Esophagus muscularis mucosa (tissue), 4 donors: Measurements from ENCODE around the gene SLC25A13. TPM values are rescaled to one million over a fixed set of nuclear protein-coding genes. Genes with fewer than 3 reads are reported as not detected.
"Not testable (repeated sequence)": the region's sequence is repeated elsewhere in the genome, so short reads cannot be mapped to it uniquely, and the experiment has no call there.

ENCODE experiments used
- DNase-seq: peaks from one replicate; pipeline ENCODE4 v3.0.0-alpha.2; 2017; ENCODE audit errors: extremely low spot score
- H3K27ac ChIP-seq, 4 donors: fragments of 200-600 bp; sonication (generic); replicated peaks in 1 of 4; 1 replicate in 3 of 4; 2 replicates in 1 of 4; pipeline ENCODE4 v1.5.1; 2016 to 2019; ENCODE audit warnings: mild to moderate bottlenecking in 1 of 4
- H3K27me3 ChIP-seq, 4 donors: fragments of 200-600 bp; sonication (generic); one replicate each; pipeline versions ENCODE4 v1.5.1 to v1.6.0; 2016 to 2019
- H3K36me3 ChIP-seq, 4 donors: fragments of 200-600 bp; sonication (generic); one replicate each; pipeline ENCODE4 v1.5.1; 2016 to 2019
- H3K4me1 ChIP-seq, 4 donors: fragments of 200-600 bp; sonication (generic); one replicate each; pipeline ENCODE4 v1.5.1; 2016 to 2019
- H3K4me3 ChIP-seq, 4 donors: fragments of 200-600 bp; sonication (generic); 1 replicate in 2 of 4; 2 replicates in 2 of 4; pipeline ENCODE4 v1.5.1; 2016 to 2019; ENCODE audit warnings: mild to moderate bottlenecking in 4 of 4, moderate library complexity in 1 of 4
- H3K9me3 ChIP-seq, 4 donors: fragments of 200-600 bp; sonication (generic); 1 replicate in 3 of 4; 2 replicates in 1 of 4; pipeline ENCODE4 v1.5.1; 2016 to 2019
- EP300 ChIP-seq: sonication (generic); formaldehyde crosslinking; IDR thresholded peaks from one replicate; pipeline ENCODE4 v1.6.1; 2017; ENCODE audit warnings: antibody characterized with exemption
- POLR2A ChIP-seq: fragments of 450-650 bp; IDR thresholded peaks from one replicate; pipeline ENCODE4 v1.6.1; 2017; ENCODE audit warnings: antibody characterized with exemption, moderate library complexity, mild to moderate bottlenecking, low read depth
- POLR2AphosphoS5 ChIP-seq, 2 donors: sonication (generic); formaldehyde crosslinking; IDR thresholded peaks; one replicate each; pipeline ENCODE4 v1.6.1; 2017; ENCODE audit warnings: antibody characterized with exemption in 2 of 2
- WGBS: methylation state at CpG from one replicate; pipeline ENCODE4 v1.1.5; 2018; 5-methylcytosine and 5-hydroxymethylcytosine counted together
- intact Hi-C: fragments of 100-400 bp; cut with DNase I; formaldehyde crosslinking; loops from one replicate; pipeline ENCODE4 v1.15.1; 2023
- total RNA-seq, 4 donors: library from RNA; depleted of rRNA; stranded (reverse); fragments of >200 nt; gene quantifications; one replicate each; pipeline versions ENCODE4 v1.1.0 to v1.2.1, GENCODE V29; 2016
- TF ChIP-seq, protein P1 (sequence below), 3 experiments: fragments of 200-600 bp in 2 of 3; fragments of 450-650 bp in 1 of 3; sonication (generic) in 2 of 3; IDR thresholded peaks; one replicate each; pipeline ENCODE4 v1.5.1; 2017 to 2019; ENCODE audit warnings: antibody characterized with exemption in 3 of 3, mild to moderate bottlenecking in 2 of 3, moderate library complexity in 1 of 3

Gene SLC25A13, protein sequence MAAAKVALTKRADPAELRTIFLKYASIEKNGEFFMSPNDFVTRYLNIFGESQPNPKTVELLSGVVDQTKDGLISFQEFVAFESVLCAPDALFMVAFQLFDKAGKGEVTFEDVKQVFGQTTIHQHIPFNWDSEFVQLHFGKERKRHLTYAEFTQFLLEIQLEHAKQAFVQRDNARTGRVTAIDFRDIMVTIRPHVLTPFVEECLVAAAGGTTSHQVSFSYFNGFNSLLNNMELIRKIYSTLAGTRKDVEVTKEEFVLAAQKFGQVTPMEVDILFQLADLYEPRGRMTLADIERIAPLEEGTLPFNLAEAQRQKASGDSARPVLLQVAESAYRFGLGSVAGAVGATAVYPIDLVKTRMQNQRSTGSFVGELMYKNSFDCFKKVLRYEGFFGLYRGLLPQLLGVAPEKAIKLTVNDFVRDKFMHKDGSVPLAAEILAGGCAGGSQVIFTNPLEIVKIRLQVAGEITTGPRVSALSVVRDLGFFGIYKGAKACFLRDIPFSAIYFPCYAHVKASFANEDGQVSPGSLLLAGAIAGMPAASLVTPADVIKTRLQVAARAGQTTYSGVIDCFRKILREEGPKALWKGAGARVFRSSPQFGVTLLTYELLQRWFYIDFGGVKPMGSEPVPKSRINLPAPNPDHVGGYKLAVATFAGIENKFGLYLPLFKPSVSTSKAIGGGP
- 10 to 100 TPM in 3 of 4 donors, 1 to 10 TPM in 1; 8.6 to 17.4 (median 14.4) TPM for total RNA-seq

DNA sequence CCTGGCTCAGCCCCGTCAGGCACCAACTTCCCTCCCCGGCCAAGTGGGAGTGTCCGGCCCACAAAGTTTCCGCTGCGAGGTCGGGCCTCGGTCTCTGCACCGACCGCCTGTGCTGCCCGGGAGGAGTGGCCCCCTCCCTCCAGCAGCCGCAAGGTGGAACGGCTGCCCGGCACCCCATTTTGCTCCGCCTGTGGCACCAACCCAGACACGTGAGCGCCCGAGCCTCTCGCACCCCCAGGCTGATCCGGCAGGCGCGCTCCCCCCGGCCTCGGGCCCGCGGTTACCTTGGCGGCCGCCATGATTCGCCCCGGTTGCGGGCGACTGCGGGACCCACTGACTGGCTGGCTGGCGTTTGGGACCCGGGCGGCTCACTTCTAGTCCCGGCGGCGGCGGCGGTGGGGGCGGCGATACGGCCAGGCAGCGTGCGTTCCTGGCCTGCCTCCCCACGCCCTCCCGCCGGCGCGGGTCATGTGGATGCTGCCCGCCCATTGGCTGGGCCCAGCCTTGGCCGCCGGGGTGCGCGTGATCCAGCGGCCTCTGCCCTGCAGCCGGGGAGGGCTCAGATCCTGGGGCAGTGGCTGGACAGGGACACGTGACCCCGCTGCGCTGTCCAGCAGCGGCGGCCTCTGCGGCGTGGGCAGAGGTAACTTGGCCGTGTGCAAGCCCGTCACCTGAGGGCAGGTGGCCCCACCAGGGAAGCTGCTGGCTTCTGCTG lies at the start of gene SLC25A13:
TSS of gene SLC25A13 (minus strand) at position 441 of the 715 bp plus-strand sequence. CDS start at position 299, 142 bp downstream.
- Histone ChIP-seq H3K36me3 (no peaks in the 10 kb centered on the region), H3K27ac (peak within 1 kb of the TSS; percentile 89 to 97 (median 94)), H3K4me3 (peak within 1 kb of the TSS; percentile 76 to 92 (median 76)), H3K9me3 (no peaks in the 10 kb centered on the region), H3K4me1 (peaks cover 25 to 38% (median 32%) of the 10 kb centered on the region in 4 donors), H3K27me3 (no peaks in the 10 kb centered on the region)
- TF ChIP-seq, protein P1, sequence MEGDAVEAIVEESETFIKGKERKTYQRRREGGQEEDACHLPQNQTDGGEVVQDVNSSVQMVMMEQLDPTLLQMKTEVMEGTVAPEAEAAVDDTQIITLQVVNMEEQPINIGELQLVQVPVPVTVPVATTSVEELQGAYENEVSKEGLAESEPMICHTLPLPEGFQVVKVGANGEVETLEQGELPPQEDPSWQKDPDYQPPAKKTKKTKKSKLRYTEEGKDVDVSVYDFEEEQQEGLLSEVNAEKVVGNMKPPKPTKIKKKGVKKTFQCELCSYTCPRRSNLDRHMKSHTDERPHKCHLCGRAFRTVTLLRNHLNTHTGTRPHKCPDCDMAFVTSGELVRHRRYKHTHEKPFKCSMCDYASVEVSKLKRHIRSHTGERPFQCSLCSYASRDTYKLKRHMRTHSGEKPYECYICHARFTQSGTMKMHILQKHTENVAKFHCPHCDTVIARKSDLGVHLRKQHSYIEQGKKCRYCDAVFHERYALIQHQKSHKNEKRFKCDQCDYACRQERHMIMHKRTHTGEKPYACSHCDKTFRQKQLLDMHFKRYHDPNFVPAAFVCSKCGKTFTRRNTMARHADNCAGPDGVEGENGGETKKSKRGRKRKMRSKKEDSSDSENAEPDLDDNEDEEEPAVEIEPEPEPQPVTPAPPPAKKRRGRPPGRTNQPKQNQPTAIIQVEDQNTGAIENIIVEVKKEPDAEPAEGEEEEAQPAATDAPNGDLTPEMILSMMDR (IDR thresholded peaks at IDR 0.05): no peak
- peak; percentile 81 to 93 for TF ChIP-seq POLR2AphosphoS5 (IDR thresholded peaks at IDR 0.05)
- no peak for TF ChIP-seq EP300
- peak; percentile 41 for TF ChIP-seq POLR2A
- DNase-seq: peak; percentile 96
- under 1% methylated on average over 37 of the region's 66 CpGs for WGBS
- intact Hi-C loops: loop anchor here (5.0 kb wide), 1 partner anchor 85 kb away; no protein-coding TSS in a partner anchor

DNA sequence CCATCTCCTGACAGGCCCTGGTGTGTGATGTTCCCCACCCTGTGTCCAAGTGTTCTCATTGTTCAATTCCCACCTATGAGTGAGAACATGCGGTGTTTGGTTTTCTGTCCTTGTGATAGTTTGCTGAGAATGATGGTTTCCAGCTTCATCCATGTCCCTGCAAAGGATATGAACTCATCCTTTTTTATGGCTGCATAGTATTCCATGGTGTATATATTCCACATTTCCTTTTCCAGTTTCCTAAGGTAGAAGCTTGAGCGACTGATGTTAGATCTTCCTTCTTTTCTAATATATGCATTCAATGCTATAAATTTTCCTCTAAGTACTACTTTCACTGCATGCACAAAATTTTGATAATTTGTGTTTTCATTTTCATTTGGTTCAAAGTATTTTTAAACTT lies 44.0 kb upstream of the SLC25A13 start:
- DNase-seq, H3K27ac ChIP-seq, H3K4me3 ChIP-seq, H3K27me3 ChIP-seq, H3K4me1 ChIP-seq, H3K36me3 ChIP-seq, H3K9me3 ChIP-seq: not testable (repeated sequence)
- intact Hi-C loops: loop anchor here (2.0 kb wide), 1 partner anchor 71 kb away; no protein-coding TSS in a partner anchor
- WGBS: 89% methylated on average over 2 of the region's 2 CpGs

DNA sequence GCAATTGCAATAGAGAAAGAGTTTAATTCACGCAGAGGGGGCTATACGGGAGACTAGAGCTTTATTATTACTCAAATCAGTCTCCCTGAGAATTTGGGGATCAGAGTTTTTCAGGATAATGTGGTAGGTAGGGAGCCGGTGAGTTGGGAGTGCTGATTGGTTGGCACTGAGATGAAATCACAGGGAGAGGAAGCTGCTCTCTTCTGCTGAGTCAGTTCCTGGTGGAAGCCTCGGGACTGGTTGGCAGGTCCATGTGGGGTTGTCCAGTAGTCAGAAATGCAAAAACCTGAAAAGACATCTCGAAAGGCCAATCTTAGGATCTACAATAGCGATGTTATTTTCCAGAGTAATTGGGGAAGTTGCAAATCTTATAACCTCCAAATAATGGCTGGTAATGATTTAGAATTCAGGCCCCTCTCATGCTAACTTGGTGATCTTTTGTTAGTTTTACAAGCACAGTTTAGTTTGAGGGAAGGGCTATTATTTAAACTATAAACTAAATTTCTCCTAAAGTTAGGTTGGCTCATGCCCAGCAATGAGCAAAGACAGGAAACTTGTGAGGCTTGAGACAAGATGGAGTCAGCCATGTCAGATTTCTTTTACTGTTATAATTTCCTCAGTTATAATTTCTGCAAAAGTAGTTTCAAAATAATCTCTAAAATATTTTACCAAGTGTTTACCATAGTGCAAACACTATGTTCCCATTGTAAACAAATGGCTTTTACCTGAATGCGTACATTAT lies 39.4 kb upstream of the SLC25A13 start:
- H3K9me3 ChIP-seq: no peaks in the 10 kb centered on the region
- H3K4me1 ChIP-seq: no peaks in the 10 kb centered on the region
- TF ChIP-seq, protein P1 (IDR thresholded peaks at IDR 0.05): no peak
- TF ChIP-seq POLR2A (no peak), POLR2AphosphoS5 (IDR thresholded peaks at IDR 0.05) (no peak), EP300 (no peak)
- no peaks in the 10 kb centered on the region for H3K36me3 ChIP-seq
- intact Hi-C loops: no loop called here
- no peak overlapping the region for H3K27ac ChIP-seq
- H3K4me3 ChIP-seq: no peak overlapping the region
- WGBS: 77% methylated on average over 7 of the region's 7 CpGs
- DNase-seq: no peak
- H3K27me3 ChIP-seq: no peaks in the 10 kb centered on the region

DNA sequence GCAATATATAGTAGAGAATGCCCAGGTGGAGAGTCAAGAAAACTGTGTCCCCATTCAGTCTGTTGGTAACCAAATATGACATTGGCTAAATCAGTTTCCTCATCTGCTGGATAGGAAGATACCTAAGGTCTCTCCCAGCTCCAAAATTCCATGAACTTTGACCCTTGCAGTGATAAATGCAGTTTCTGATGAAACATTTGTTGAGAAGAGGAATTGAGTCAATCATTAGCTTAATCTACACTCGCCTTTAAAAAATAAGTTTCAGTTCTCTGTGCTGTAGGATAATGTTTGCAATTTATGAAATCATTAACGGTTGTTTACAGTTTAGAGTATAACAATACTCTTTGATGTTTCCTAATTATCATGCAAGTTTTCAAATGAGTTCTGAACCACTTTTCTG lies 38.0 kb upstream of the SLC25A13 start:
- 80% methylated on average over 2 of the region's 2 CpGs for WGBS
- H3K4me3 ChIP-seq: no peak overlapping the region
- no peaks in the 10 kb centered on the region for H3K9me3 ChIP-seq
- no peak overlapping the region for H3K27ac ChIP-seq
- no peaks in the 10 kb centered on the region for H3K27me3 ChIP-seq
- H3K36me3 ChIP-seq: no peaks in the 10 kb centered on the region
- TF ChIP-seq EP300 (no peak), POLR2AphosphoS5 (IDR thresholded peaks at IDR 0.05) (no peak), POLR2A (no peak)
- TF ChIP-seq, protein P1 (IDR thresholded peaks at IDR 0.05): no peak
- DNase-seq: no peak
- H3K4me1 ChIP-seq: no peaks in the 10 kb centered on the region
- intact Hi-C loops: no loop called here

DNA sequence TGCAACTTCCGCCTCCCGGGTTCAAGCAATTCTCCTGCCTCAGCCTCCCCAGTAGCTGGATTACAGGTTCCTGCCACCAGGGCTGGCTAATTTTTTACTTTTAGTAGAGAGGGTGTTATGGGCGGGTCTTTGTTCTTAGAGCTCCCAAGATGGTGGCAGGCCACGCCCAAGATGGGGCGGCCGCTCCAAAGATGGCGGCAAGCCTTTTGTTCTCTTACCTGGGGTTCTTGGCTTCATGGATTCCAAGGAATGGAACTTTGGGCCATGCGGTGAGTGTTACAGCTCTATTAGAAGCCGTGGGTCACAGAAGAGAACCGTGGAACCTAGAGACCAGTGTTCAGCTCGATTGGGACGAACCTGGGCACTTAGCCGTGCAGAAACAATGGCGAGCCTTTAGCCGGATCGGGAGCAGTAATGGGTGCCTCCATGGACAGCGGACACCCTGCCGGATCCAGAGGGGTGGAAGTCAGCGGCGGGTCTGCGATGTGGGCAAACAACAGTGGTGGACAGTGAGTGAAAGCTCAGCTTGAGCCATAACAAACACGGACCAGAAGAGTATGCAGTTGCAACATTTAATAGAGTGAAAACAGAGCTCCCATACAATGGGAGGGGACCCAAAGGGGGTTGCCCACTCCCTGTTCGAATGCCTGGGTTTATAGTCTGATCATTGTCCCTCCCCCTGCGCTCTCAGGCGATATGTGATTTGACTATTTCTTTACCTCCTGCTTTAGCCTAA lies 36.5 kb upstream of the SLC25A13 start:
- H3K36me3 ChIP-seq, H3K4me3 ChIP-seq, H3K9me3 ChIP-seq, H3K27me3 ChIP-seq, H3K4me1 ChIP-seq, DNase-seq, H3K27ac ChIP-seq, intact Hi-C loops: not testable (repeated sequence)
- 97% methylated on average over 25 of the region's 25 CpGs for WGBS
